Gastroesophageal sphincter (tissue), 3 donors: ENCODE results near the gene KLHL8.

Experiments used
- POLR2A ChIP-seq, 2 donors: fragments of 450-650 bp; IDR thresholded peaks; one replicate each; pipeline ENCODE4 v1.6.1; 2017; ENCODE audit warnings: antibody characterized with exemption in 2 of 2, mild to moderate bottlenecking in 2 of 2, moderate library complexity in 1 of 2
- TF ChIP-seq, protein P1 (sequence below), 4 experiments: fragments of 200-600 bp in 2 of 4; fragments of 450-650 bp in 2 of 4; sonication (generic) in 1 of 4; IDR thresholded peaks; one replicate each; pipeline ENCODE4 v1.5.1; 2017 to 2019; ENCODE audit warnings: antibody characterized with exemption in 4 of 4, mild to moderate bottlenecking in 2 of 4, moderate library complexity in 2 of 4

DNA sequence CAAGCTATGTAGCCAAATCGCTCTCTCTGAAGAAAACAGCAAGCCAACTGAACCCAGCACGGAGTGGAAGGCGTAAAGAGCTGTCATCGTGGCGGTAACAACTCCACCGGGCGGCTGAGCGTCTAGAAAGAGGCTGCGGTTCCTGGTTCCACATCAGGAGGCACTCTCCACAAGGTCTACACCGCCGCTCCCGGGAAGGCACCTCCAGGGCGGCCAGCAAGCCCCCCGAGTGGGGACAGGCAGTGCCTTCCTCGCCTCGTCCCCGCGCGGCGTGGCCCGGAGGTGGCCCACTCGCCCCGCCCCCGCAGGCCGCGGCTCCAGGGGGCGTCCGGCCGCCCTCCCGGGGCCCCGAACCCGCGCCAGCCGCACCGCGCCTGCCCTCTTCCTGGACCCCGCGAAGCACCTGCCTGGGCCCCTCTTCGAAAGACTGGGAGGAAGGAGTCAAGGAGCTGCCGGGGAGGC lies 755 bp downstream of the KLHL8 start:
- TF ChIP-seq, protein P1, sequence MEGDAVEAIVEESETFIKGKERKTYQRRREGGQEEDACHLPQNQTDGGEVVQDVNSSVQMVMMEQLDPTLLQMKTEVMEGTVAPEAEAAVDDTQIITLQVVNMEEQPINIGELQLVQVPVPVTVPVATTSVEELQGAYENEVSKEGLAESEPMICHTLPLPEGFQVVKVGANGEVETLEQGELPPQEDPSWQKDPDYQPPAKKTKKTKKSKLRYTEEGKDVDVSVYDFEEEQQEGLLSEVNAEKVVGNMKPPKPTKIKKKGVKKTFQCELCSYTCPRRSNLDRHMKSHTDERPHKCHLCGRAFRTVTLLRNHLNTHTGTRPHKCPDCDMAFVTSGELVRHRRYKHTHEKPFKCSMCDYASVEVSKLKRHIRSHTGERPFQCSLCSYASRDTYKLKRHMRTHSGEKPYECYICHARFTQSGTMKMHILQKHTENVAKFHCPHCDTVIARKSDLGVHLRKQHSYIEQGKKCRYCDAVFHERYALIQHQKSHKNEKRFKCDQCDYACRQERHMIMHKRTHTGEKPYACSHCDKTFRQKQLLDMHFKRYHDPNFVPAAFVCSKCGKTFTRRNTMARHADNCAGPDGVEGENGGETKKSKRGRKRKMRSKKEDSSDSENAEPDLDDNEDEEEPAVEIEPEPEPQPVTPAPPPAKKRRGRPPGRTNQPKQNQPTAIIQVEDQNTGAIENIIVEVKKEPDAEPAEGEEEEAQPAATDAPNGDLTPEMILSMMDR (IDR thresholded peaks at IDR 0.05), result peak in 1 of 4 experiments; percentile 22
- TF ChIP-seq POLR2A (IDR thresholded peaks at IDR 0.05), result no peak
